Measurements from ENCODE around the gene LAMA3. TPM values are rescaled to one million over a fixed set of nuclear protein-coding genes. Genes with fewer than 3 reads are reported as not detected.
A peak's percentile ranks its signal among the peaks of the same experiment; 100 is the strongest.

LAMA3 gene
- total RNA-seq, 4 donors from 2014 or later = 14.9 to 81.4 (median 69.3) TPM

DNA sequence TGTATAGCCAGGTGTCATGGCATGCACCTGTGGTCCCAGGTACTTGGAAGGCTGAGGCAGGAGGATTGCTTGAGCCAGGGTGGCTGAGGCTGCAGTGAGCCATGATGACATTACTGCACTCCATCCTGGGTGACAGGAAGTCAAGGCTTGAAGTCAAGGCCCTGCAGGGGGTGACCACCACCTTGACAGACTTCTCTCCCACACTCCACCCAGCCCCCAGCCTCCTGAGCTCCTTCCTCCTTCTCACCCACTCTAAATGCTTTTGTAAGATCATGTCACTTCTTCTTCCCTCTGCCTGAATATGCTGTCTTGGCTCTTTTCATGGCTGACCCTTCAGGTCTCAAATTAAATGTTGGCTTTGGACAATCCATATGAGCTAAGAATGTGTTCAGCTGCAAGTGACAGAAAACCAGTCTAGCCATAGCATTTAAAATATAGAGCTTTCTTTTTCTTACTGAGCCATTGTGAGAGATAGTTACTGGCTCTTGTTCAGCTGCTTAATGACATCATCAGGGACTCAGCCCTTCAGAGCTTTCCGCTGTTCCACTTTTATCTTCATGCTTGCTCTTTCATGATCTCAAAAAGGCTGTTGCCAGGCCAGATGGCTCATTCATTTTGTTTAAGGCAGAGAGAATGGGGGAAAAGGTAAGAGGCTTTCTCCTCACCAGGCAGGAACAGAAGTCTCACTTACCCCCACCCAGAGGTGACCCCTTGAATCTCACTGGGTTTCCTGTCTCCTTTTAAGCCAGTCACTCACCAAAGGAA lies 288.6 kb downstream of the LAMA3 start:
- no peak overlapping the region for H3K27ac ChIP-seq
- no peak for TF ChIP-seq POLR2A (IDR thresholded peaks at IDR 0.05)
- TF ChIP-seq, protein P1, sequence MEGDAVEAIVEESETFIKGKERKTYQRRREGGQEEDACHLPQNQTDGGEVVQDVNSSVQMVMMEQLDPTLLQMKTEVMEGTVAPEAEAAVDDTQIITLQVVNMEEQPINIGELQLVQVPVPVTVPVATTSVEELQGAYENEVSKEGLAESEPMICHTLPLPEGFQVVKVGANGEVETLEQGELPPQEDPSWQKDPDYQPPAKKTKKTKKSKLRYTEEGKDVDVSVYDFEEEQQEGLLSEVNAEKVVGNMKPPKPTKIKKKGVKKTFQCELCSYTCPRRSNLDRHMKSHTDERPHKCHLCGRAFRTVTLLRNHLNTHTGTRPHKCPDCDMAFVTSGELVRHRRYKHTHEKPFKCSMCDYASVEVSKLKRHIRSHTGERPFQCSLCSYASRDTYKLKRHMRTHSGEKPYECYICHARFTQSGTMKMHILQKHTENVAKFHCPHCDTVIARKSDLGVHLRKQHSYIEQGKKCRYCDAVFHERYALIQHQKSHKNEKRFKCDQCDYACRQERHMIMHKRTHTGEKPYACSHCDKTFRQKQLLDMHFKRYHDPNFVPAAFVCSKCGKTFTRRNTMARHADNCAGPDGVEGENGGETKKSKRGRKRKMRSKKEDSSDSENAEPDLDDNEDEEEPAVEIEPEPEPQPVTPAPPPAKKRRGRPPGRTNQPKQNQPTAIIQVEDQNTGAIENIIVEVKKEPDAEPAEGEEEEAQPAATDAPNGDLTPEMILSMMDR (IDR thresholded peaks at IDR 0.05) = no peak
- H3K27me3 ChIP-seq = no peaks in the 10 kb centered on the region
- peak in 1 of 3 donors; percentile 27 for DNase-seq
- H3K4me1 ChIP-seq = peaks cover 0 to 16% (median 3%) of the 10 kb centered on the region in 4 donors
- H3K4me3 ChIP-seq = no peak overlapping the region
- H3K36me3 ChIP-seq = no peaks in the 10 kb centered on the region
- H3K9me3 ChIP-seq = no peaks in the 10 kb centered on the region

GRCh38 chr18:23981369-23981980 lies 292.2 kb downstream of the LAMA3 start:
- Histone ChIP-seq H3K4me3 (no peak overlapping the region), H3K27ac (peak overlapping the region in 1 of 4 donors; percentile 64), H3K36me3 (no peaks in the 10 kb centered on the region), H3K27me3 (no peaks in the 10 kb centered on the region), H3K4me1 (peaks cover 0 to 16% (median 3%) of the 10 kb centered on the region in 4 donors), H3K9me3 (no peaks in the 10 kb centered on the region)
- DNase-seq = peak in 2 of 3 donors; percentile 30 to 46
- no peak for TF ChIP-seq POLR2A (IDR thresholded peaks at IDR 0.05)
- TF ChIP-seq, protein P1 (IDR thresholded peaks at IDR 0.05) = no peak

GRCh38 chr18:23982155-23983079 lies 293.2 kb downstream of the LAMA3 start:
- Histone ChIP-seq H3K4me1 (peaks cover 0 to 16% (median 3%) of the 10 kb centered on the region in 4 donors), H3K27ac (peak overlapping the region in 1 of 4 donors; percentile 64), H3K36me3 (no peaks in the 10 kb centered on the region), H3K9me3 (no peaks in the 10 kb centered on the region), H3K4me3 (no peak overlapping the region), H3K27me3 (no peaks in the 10 kb centered on the region)
- TF ChIP-seq, protein P1 (IDR thresholded peaks at IDR 0.05) = no peak
- TF ChIP-seq POLR2A (IDR thresholded peaks at IDR 0.05) = no peak
- DNase-seq = peak in 2 of 3 donors; percentile 59 to 70

DNA sequence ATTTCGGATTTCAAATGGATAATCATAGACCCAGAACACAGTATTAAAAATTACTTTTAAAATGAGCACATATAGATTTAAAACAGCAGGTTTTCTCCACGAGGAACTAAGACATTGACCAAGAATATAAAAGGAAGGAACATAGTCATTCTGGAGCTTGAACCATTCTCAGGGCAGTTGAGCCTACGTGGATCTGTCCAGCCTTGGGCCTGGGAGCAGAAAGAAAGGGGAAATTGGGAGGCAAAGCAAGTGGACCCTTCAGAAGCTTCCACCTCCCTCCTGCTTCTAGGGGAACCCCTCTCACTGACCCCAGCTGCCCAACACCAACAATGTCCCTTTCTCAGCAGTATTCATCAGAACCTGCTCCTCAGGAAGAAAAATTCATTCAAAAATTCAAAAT lies 293.9 kb downstream of the LAMA3 start:
- no peaks in the 10 kb centered on the region for H3K27me3 ChIP-seq
- no peak overlapping the region for H3K4me3 ChIP-seq
- peaks cover 0 to 16% (median 3%) of the 10 kb centered on the region in 4 donors for H3K4me1 ChIP-seq
- no peaks in the 10 kb centered on the region for H3K9me3 ChIP-seq
- peak overlapping the region in 1 of 4 donors; percentile 64 for H3K27ac ChIP-seq
- TF ChIP-seq, protein P1 (IDR thresholded peaks at IDR 0.05) = no peak
- no peak for TF ChIP-seq POLR2A (IDR thresholded peaks at IDR 0.05)
- no peak for DNase-seq
- no peaks in the 10 kb centered on the region for H3K36me3 ChIP-seq

GRCh38 chr18:23986600-23987359 lies 297.5 kb downstream of the LAMA3 start:
- H3K9me3 ChIP-seq = no peaks in the 10 kb centered on the region
- H3K4me1 ChIP-seq = peaks cover 0 to 12% (median 0%) of the 10 kb centered on the region in 4 donors
- H3K27me3 ChIP-seq = no peaks in the 10 kb centered on the region
- H3K36me3 ChIP-seq = no peaks in the 10 kb centered on the region
- TF ChIP-seq, protein P1 (IDR thresholded peaks at IDR 0.05) = no peak
- TF ChIP-seq POLR2A (IDR thresholded peaks at IDR 0.05) = no peak
- DNase-seq = no peak
- no peak overlapping the region for H3K4me3 ChIP-seq
- H3K27ac ChIP-seq = no peak overlapping the region

All from Peyer's patch (tissue), 4 donors.